GM12878 (cell line): ENCODE results near the gene IFITM2. TPM values are rescaled to one million over a fixed set of nuclear protein-coding genes. Genes with fewer than 3 reads are reported as not detected.
A peak's percentile ranks its signal among the peaks of the same experiment; 100 is the strongest.

Experiments
- EED ChIP-seq: sonication (generic); IDR thresholded peaks from 2 replicates; pipeline ENCODE4 v1.6.1; 2016; ENCODE audit warnings: antibody characterized with exemption, low read depth
- ESRRA ChIP-seq: IDR thresholded peaks from 2 replicates; pipeline ENCODE4 v1.6.1; 2012; ENCODE audit warnings: mild to moderate bottlenecking, low read length, improper control_type of control experiment
- FOXK2 ChIP-seq: fragments of 450-650 bp; IDR thresholded peaks from 2 replicates; pipeline ENCODE4 v1.6.1; 2017; ENCODE audit warnings: mild to moderate bottlenecking, moderate library complexity
- HCFC1 ChIP-seq: fragments of 150-350 bp; IDR thresholded peaks from 2 replicates; pipeline ENCODE4 v1.6.1; 2014; ENCODE audit warnings: low read length
- JUNB ChIP-seq: IDR thresholded peaks from 2 replicates; pipeline ENCODE4 v1.6.1; 2016; ENCODE audit warnings: antibody characterized with exemption, mild to moderate bottlenecking
- PKNOX1 ChIP-seq: fragments of 450-650 bp; IDR thresholded peaks from 2 replicates; pipeline ENCODE4 v1.6.1; 2016; ENCODE audit warnings: mild to moderate bottlenecking
- PML ChIP-seq: IDR thresholded peaks from 2 replicates; pipeline ENCODE4 v1.6.1; 2012; ENCODE audit warnings: low read length, inconsistent platforms
- RAD21 ChIP-seq: IDR thresholded peaks from 2 replicates; pipeline ENCODE4 v1.6.1; 2011; ENCODE audit warnings: mild to moderate bottlenecking, low read depth, low read length, moderate library complexity; ENCODE audit not compliant: insufficient read depth
- REST ChIP-seq: IDR thresholded peaks from 2 replicates; pipeline ENCODE4 v1.6.1; 2012; ENCODE audit warnings: mild to moderate bottlenecking, low read depth, low read length
- RUNX3 ChIP-seq: IDR thresholded peaks from 2 replicates; pipeline ENCODE4 v1.6.1; 2012; ENCODE audit warnings: low read length, inconsistent platforms
- SMAD1 ChIP-seq: fragments of 450-650 bp; IDR thresholded peaks from 2 replicates; pipeline ENCODE4 v1.6.1; 2018; ENCODE audit warnings: mild to moderate bottlenecking, low read depth; ENCODE audit not compliant: partially characterized antibody
- SREBF1 ChIP-seq: IDR thresholded peaks from 2 replicates; pipeline ENCODE4 v1.6.1; 2012; ENCODE audit warnings: mild to moderate bottlenecking, low read length
- STAT1 ChIP-seq: fragments of 450-650 bp; conservative IDR thresholded peaks from 2 replicates; pipeline ENCODE4 v1.6.1; 2014; ENCODE audit warnings: antibody characterized with exemption, mild to moderate bottlenecking
- TBL1XR1 ChIP-seq: IDR thresholded peaks from 2 replicates; pipeline ENCODE4 v1.6.1; 2012; ENCODE audit warnings: low read depth, low read length, improper control_type of control experiment
- TCF12 ChIP-seq: IDR thresholded peaks from 2 replicates; pipeline ENCODE4 v1.6.1; 2011; ENCODE audit warnings: low read depth, mild to moderate bottlenecking, low read length
- ZNF217 ChIP-seq: fragments of 450-650 bp; IDR thresholded peaks from 2 replicates; pipeline ENCODE4 v1.6.1; 2017; ENCODE audit warnings: antibody characterized with exemption, mild to moderate bottlenecking
- ZNF274 ChIP-seq: IDR thresholded peaks from one replicate; pipeline ENCODE4 v1.8.0; 2011; ENCODE audit not compliant: insufficient read length, insufficient read depth
- polyA plus RNA-seq, 11 experiments: library from polyadenylated mRNA; depleted of rRNA in 4 of 11; unstranded in 6 of 11; stranded (reverse) in 5 of 11; fragments of >200 nt; fragmentation: Nextera tagmentation in 4 of 11; fragmentation: Illumina TruSeq in 1 of 11; extraction: Ambion mirVana in 4 of 11; extraction: Trizol in 1 of 11; gene quantifications; 1 replicate in 1 of 11; 2 replicates in 10 of 11; pipeline versions ENCODE4 v1.2.1 to v1.2.3, GENCODE V29; 2011 to 2016; ENCODE audit warnings: inconsistent platforms in 2 of 11, missing spikeins in 2 of 11, low read depth in 1 of 11
- total RNA-seq, 4 experiments: library from RNA; depleted of rRNA in 3 of 4; stranded (reverse); fragments of >200 nt in 3 of 4; fragmentation: Illumina TruSeq in 1 of 4; extraction: Trizol in 1 of 4; gene quantifications; 2 replicates each; pipeline versions ENCODE4 v1.2.1 to v1.2.3, GENCODE V29; 2013 to 2021
- TF ChIP-seq, protein P1 (sequence below): IDR thresholded peaks from 2 replicates; pipeline ENCODE4 v1.6.1; 2012; ENCODE audit warnings: low read depth, low read length, improper control_type of control experiment
- TF ChIP-seq, protein P2 (sequence below): fragments of 450-650 bp; formaldehyde crosslinking; IDR thresholded peaks from 2 replicates; pipeline ENCODE4 v1.4.0; 2022; ENCODE audit warnings: mild to moderate bottlenecking, moderate library complexity
- TF ChIP-seq, protein P3 (sequence below): fragments of 450-650 bp; IDR thresholded peaks from 2 replicates; pipeline ENCODE4 v1.6.1; 2016; ENCODE audit warnings: mild to moderate bottlenecking

IFITM2 gene
- total and polyA plus RNA-seq, 10 of the 15 experiments (the other 5 are each of a cell fraction or from before 2014, with no cell fraction given), result 116 to 3,672 (median 724) TPM

DNA sequence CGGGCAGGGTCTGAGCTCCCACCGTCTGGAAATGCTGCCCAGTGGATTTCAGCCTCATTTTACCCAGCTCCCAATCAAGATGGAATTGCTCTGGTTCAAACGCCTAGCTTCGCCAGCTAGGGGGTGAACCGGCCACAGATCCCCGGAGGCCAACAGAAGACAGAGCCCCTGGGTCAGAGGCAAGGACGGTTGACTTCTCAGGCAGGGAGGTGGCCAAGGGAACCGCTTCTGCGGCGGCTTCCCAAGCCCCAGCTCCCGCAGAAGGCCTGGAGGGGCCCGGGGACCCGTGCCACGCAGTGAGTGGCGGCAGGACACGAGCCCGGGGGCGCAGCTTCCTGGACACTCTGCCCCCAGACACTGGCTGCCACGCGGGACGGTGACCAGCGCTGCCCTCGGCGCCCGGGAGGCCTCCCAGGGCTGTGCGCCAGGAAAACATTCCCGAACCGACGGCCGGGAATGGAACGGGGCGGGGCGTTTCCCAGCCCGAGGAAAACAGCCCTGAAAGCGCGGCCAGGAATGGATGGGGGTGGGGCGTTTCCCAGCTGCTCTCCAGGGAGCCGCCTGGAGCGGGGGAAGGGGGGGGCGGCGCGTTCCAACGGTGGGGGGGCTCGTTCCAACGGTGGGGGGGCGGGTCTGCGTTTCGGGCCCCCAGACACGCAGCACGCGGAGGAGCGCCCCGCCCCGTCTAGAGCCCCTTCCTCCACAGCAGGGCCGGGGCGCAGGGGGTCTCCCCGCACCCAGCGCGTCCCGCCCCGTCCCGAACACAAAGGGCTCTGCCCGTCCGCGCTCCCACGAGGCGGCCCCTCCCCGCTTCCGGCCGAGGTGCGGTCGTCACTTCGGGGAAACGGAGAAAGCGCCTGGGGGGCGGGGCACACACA, 48.2 kb downstream of the IFITM2 start (continued):
- TF ChIP-seq SREBF1 (no peak), ZNF274 (no peak), ESRRA (no peak), REST (no peak), EED (peak; percentile 69; the same call in 1 of the 2 replicates), STAT1 (no peak), PKNOX1 (peak; percentile 15; the same call in 1 of the 2 replicates), TBL1XR1 (no peak), ZNF217 (no peak), HCFC1 (no peak), RAD21 (no peak), TCF12 (0 out of 2 replicates have a peak, but pooled peaks have one; percentile 20), RUNX3 (peak; percentile 45; the same call in 1 of the 2 replicates), SMAD1 (no peak), FOXK2 (no peak), PML (0 out of 2 replicates have a peak, but pooled peaks have one; percentile 52), JUNB (no peak)
- TF ChIP-seq, protein P1, sequence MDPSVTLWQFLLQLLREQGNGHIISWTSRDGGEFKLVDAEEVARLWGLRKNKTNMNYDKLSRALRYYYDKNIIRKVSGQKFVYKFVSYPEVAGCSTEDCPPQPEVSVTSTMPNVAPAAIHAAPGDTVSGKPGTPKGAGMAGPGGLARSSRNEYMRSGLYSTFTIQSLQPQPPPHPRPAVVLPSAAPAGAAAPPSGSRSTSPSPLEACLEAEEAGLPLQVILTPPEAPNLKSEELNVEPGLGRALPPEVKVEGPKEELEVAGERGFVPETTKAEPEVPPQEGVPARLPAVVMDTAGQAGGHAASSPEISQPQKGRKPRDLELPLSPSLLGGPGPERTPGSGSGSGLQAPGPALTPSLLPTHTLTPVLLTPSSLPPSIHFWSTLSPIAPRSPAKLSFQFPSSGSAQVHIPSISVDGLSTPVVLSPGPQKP, result peak; percentile 62; the same call in 1 of the 2 replicates
- TF ChIP-seq, protein P2, sequence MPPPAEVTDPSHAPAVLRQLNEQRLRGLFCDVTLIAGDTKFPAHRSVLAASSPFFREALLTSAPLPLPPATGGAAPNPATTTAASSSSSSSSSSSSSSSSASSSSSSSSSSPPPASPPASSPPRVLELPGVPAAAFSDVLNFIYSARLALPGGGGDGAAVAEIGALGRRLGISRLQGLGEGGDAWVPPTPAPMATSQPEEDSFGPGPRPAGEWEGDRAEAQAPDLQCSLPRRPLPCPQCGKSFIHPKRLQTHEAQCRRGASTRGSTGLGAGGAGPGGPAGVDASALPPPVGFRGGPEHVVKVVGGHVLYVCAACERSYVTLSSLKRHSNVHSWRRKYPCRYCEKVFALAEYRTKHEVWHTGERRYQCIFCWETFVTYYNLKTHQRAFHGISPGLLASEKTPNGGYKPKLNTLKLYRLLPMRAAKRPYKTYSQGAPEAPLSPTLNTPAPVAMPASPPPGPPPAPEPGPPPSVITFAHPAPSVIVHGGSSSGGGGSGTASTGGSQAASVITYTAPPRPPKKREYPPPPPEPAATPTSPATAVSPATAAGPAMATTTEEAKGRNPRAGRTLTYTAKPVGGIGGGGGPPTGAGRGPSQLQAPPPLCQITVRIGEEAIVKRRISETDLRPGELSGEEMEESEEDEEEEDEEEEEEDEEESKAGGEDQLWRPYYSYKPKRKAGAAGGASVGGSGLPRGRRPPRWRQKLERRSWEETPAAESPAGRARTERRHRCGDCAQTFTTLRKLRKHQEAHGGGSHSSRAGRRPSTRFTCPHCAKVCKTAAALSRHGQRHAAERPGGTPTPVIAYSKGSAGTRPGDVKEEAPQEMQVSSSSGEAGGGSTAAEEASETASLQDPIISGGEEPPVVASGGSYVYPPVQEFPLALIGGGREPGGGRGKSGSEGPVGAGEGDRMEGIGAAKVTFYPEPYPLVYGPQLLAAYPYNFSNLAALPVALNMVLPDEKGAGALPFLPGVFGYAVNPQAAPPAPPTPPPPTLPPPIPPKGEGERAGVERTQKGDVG (CRISPR knock-in tag), result 0 out of 2 replicates have a peak, but pooled peaks have one; percentile 64
- TF ChIP-seq, protein P3, sequence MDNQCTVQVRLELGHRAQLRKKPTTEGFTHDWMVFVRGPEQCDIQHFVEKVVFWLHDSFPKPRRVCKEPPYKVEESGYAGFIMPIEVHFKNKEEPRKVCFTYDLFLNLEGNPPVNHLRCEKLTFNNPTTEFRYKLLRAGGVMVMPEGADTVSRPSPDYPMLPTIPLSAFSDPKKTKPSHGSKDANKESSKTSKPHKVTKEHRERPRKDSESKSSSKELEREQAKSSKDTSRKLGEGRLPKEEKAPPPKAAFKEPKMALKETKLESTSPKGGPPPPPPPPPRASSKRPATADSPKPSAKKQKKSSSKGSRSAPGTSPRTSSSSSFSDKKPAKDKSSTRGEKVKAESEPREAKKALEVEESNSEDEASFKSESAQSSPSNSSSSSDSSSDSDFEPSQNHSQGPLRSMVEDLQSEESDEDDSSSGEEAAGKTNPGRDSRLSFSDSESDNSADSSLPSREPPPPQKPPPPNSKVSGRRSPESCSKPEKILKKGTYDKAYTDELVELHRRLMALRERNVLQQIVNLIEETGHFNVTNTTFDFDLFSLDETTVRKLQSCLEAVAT, result no peak; the same call in none of the 2 replicates
